Measurements from ENCODE around the gene ERG28. TPM values are rescaled to one million over a fixed set of nuclear protein-coding genes. Genes with fewer than 3 reads are reported as not detected.

ERG28 gene
- total and polyA plus RNA-seq, 2 experiments from 2014 or later: 38.4 to 74.4 TPM

GRCh38 chr14:75627406-75627805 lies 33.3 kb downstream of the ERG28 start:
- Histone ChIP-seq H3K9me3 (ENCODE audit: low read depth) (no peaks in the 10 kb centered on the region), H3K4me1 (ENCODE audit: insufficient read depth) (no peaks in the 10 kb centered on the region), H4K20me1 (ENCODE audit: insufficient read depth, poor library complexity, severe bottlenecking) (no peaks in the 10 kb centered on the region), H3K27ac (no peak overlapping the region), H3K79me2 (no peaks in the 10 kb centered on the region), H2AFZ (no peak overlapping the region), H3K9me2 (replicated peaks; ENCODE audit: insufficient read depth) (no peaks in the 10 kb centered on the region), H3K4me3 (no peak overlapping the region), H3K27me3 (no peaks in the 10 kb centered on the region), H3K4me2 (no peak overlapping the region), H3K36me3 (replicated peaks; ENCODE audit: insufficient read depth, low read depth) (no peaks in the 10 kb centered on the region)
- no peak for DNase-seq (ENCODE audit: low spot score)
- 75% methylated on average over 4 of the region's 4 CpGs for WGBS (ENCODE audit: low lambda C conversion rate, missing lambda C conversion rate)
- TF ChIP-seq EZH2phosphoT487 (IDR thresholded peaks at IDR 0.05; ENCODE audit: low read depth, severe bottlenecking, unreplicated experiment): no peak
- TF ChIP-seq CTCF (IDR thresholded peaks at IDR 0.05; ENCODE audit: poor library complexity): no peak
- TF ChIP-seq EZH2 (IDR thresholded peaks at IDR 0.05; ENCODE audit: borderline replicate concordance): no peak

DNA sequence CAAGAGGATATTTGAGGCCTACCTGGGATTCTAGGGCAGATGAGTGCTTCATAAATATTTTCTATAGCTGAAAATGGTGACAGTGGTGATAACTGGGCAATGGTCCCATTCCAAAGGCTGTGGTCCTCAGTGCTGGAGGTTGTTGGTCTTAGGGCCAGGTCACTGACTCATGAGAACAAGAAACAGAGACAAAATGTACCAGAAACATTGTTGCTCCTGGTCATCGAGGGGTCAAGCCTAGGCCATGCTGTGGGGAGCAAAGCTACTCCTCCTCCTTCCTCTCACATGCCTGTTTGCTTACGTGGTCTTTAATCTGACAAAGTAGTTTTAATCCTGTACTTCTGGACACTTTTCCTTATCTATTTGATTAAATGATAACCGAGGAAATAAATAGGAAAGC lies 33.8 kb downstream of the ERG28 start:
- Histone ChIP-seq H3K27me3 (no peaks in the 10 kb centered on the region), H3K27ac (no peak overlapping the region), H3K4me2 (no peak overlapping the region), H4K20me1 (ENCODE audit: insufficient read depth, poor library complexity, severe bottlenecking) (no peaks in the 10 kb centered on the region), H3K9me3 (ENCODE audit: low read depth) (no peaks in the 10 kb centered on the region), H3K4me3 (no peak overlapping the region), H3K36me3 (replicated peaks; ENCODE audit: insufficient read depth, low read depth) (no peaks in the 10 kb centered on the region), H3K9me2 (replicated peaks; ENCODE audit: insufficient read depth) (no peaks in the 10 kb centered on the region), H3K79me2 (no peaks in the 10 kb centered on the region), H3K4me1 (ENCODE audit: insufficient read depth) (no peaks in the 10 kb centered on the region), H2AFZ (no peak overlapping the region)
- TF ChIP-seq EZH2 (IDR thresholded peaks at IDR 0.05; ENCODE audit: borderline replicate concordance): no peak
- TF ChIP-seq CTCF (IDR thresholded peaks at IDR 0.05; ENCODE audit: poor library complexity): no peak
- no peak for TF ChIP-seq EZH2phosphoT487 (IDR thresholded peaks at IDR 0.05; ENCODE audit: low read depth, severe bottlenecking, unreplicated experiment)
- 65% methylated on average over 3 of the region's 3 CpGs for WGBS (ENCODE audit: low lambda C conversion rate, missing lambda C conversion rate)
- DNase-seq (ENCODE audit: low spot score): no peak

DNA sequence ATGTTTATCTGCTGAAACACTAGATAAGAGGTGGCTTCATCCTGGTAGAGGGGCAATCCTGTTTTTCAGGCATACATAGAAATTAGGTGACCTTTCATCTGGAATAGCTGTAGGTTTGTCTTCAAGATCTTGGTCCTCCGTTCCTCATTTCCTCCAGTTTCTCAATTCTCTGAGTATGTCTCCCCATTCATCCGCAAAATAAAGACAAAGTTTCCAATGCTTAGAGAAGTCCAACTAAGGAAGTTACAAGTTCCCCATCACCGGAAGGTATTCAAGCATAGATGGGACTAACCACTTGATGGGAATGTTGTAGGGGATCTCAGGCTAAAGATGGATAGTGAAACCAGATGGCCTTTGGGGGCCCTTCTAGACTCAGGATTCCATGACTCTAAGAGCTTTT lies 34.3 kb downstream of the ERG28 start:
- TF ChIP-seq EZH2phosphoT487 (IDR thresholded peaks at IDR 0.05; ENCODE audit: low read depth, severe bottlenecking, unreplicated experiment) (no peak), CTCF (IDR thresholded peaks at IDR 0.05; ENCODE audit: poor library complexity) (no peak), EZH2 (IDR thresholded peaks at IDR 0.05; ENCODE audit: borderline replicate concordance) (no peak)
- H3K79me2 ChIP-seq: no peaks in the 10 kb centered on the region
- H3K4me2 ChIP-seq: no peak overlapping the region
- no peaks in the 10 kb centered on the region for H3K4me1 ChIP-seq (ENCODE audit: insufficient read depth)
- no peak overlapping the region for H3K4me3 ChIP-seq
- WGBS (ENCODE audit: low lambda C conversion rate, missing lambda C conversion rate): 92% methylated on average over 3 of the region's 3 CpGs
- no peak overlapping the region for H2AFZ ChIP-seq
- H3K27me3 ChIP-seq: no peaks in the 10 kb centered on the region
- no peaks in the 10 kb centered on the region for H4K20me1 ChIP-seq (ENCODE audit: insufficient read depth, poor library complexity, severe bottlenecking)
- no peaks in the 10 kb centered on the region for H3K36me3 ChIP-seq (replicated peaks; ENCODE audit: insufficient read depth, low read depth)
- no peaks in the 10 kb centered on the region for H3K9me2 ChIP-seq (replicated peaks; ENCODE audit: insufficient read depth)
- H3K27ac ChIP-seq: no peak overlapping the region
- no peak for DNase-seq (ENCODE audit: low spot score)
- no peaks in the 10 kb centered on the region for H3K9me3 ChIP-seq (ENCODE audit: low read depth)

GRCh38 chr14:75625034-75625433 lies 35.6 kb downstream of the ERG28 start:
- Histone ChIP-seq H3K27ac (no peak overlapping the region), H3K36me3 (replicated peaks; ENCODE audit: insufficient read depth, low read depth) (no peaks in the 10 kb centered on the region), H3K4me3 (no peak overlapping the region), H3K9me3 (ENCODE audit: low read depth) (no peaks in the 10 kb centered on the region), H3K4me2 (no peak overlapping the region), H3K4me1 (ENCODE audit: insufficient read depth) (peaks cover 7% of the 10 kb centered on the region), H3K79me2 (no peaks in the 10 kb centered on the region), H2AFZ (no peak overlapping the region), H3K9me2 (replicated peaks; ENCODE audit: insufficient read depth) (no peaks in the 10 kb centered on the region), H4K20me1 (ENCODE audit: insufficient read depth, poor library complexity, severe bottlenecking) (no peaks in the 10 kb centered on the region), H3K27me3 (no peaks in the 10 kb centered on the region)
- TF ChIP-seq EZH2phosphoT487 (IDR thresholded peaks at IDR 0.05; ENCODE audit: low read depth, severe bottlenecking, unreplicated experiment) (no peak), CTCF (IDR thresholded peaks at IDR 0.05; ENCODE audit: poor library complexity) (no peak), EZH2 (IDR thresholded peaks at IDR 0.05; ENCODE audit: borderline replicate concordance) (no peak)
- no peak for DNase-seq (ENCODE audit: low spot score)
- 97% methylated on average over 3 of the region's 3 CpGs for WGBS (ENCODE audit: low lambda C conversion rate, missing lambda C conversion rate)

All from hepatocyte (in vitro differentiated cells).